HEK293 (cell line): ENCODE results near the gene CHN1.

Experiments
- CTCF ChIP-seq: fragments of 450-650 bp; formaldehyde crosslinking; IDR thresholded peaks from 2 replicates; pipeline ENCODE4 v1.5.1; 2016; ENCODE audit warnings: missing biosample characterization, missing genetic modification characterization
- REST ChIP-seq: fragments of 450-650 bp; formaldehyde crosslinking; IDR thresholded peaks from 2 replicates; pipeline ENCODE4 v1.5.1; 2016; ENCODE audit warnings: missing biosample characterization, missing genetic modification characterization
- ZNF202 ChIP-seq: fragments of 450-650 bp; formaldehyde crosslinking; IDR thresholded peaks from 2 replicates; pipeline ENCODE4 v1.5.1; 2016; ENCODE audit warnings: missing biosample characterization, missing genetic modification characterization, borderline replicate concordance
- ZNF548 ChIP-seq: fragments of 450-650 bp; formaldehyde crosslinking; IDR thresholded peaks from 2 replicates; pipeline ENCODE4 v1.5.1; 2016; ENCODE audit warnings: missing biosample characterization, missing genetic modification characterization

- TF ChIP-seq REST (tag by site-specific recombination) (no peak), ZNF202 (tag by site-specific recombination) (no peak), ZNF548 (tag by site-specific recombination) (no peak), CTCF (tag by site-specific recombination) (no peak)
Observed at GRCh38 chr2:174846941-174847938, 157.9 kb downstream of the CHN1 start.
